ENCODE data around the gene ZNF586.

- TF ChIP-seq CTCF (tag by site-specific recombination; IDR thresholded peaks at IDR 0.05) (no peak), ZBTB26 (tag by site-specific recombination; optimal IDR thresholded peaks at IDR 0.05) (no peak)
These were observed 9.9 kb downstream of the ZNF586 start for GRCh38 chr19:57779220-57779845.

Measured in HEK293 (cell line).